Subcutaneous preadipocyte (primary cell): ENCODE measurements around the gene DDX25. TPM values are rescaled to one million over a fixed set of nuclear protein-coding genes. Genes with fewer than 3 reads are reported as not detected.

Source experiments
- total RNA-seq: library from RNA; depleted of rRNA; stranded (reverse); fragments of >200 nt; gene quantifications from 2 replicates; pipeline ENCODE4 v1.2.3, GENCODE V29; 2012

The DDX25 gene
- total RNA-seq: not detected in 2 replicates

GRCh38 chr11:125903711-125904659, at the start of gene DDX25:
Gene DDX25, plus strand, starts transcription at chr11:125904508. Its CDS starts 10 bp downstream, at chr11:125904518.

GRCh38 chr11:125887373-125888324, 16.7 kb upstream of the DDX25 start, which contains the start of gene HYLS1:
Gene HYLS1, plus strand, starts transcription at chr11:125887668. Its CDS starts 11,701 bp downstream, at chr11:125899369.

GRCh38 chr11:125902927-125903710, 1.2 kb upstream of the DDX25 start, which contains the start of gene PUS3:
Gene PUS3, minus strand, starts transcription at chr11:125903206. Its CDS starts 6,922 bp downstream, at chr11:125896284.

GRCh38 chr11:125945797-125946520, 41.7 kb downstream of the DDX25 start, which contains the start of gene VSIG10L2:
Gene VSIG10L2, plus strand, starts transcription at chr11:125946044. Its CDS starts 12 bp downstream, at chr11:125946056.

Other genes starting within 250 kb of the DDX25 start
- not detected in 2 replicates for gene ACRV1, start 223.7 kb upstream of the DDX25 start, total RNA-seq
- not detected in 2 replicates for gene PATE1, start 158.2 kb upstream of the DDX25 start, total RNA-seq
- 0.20 and 0.37 TPM in 2 replicates for gene PATE2, start 125.7 kb upstream of the DDX25 start, total RNA-seq
- not detected in 2 replicates for gene PATE3, start 116.4 kb upstream of the DDX25 start, total RNA-seq
- gene PATE4, start 71.2 kb upstream of the DDX25 start, total RNA-seq: not detected in 2 replicates
- 11.0 and 12.5 TPM in 2 replicates for gene HYLS1, start 16.8 kb upstream of the DDX25 start, total RNA-seq
- gene PUS3, start 1.3 kb upstream of the DDX25 start, total RNA-seq: 11.4 and 11.7 TPM in 2 replicates
- not detected in 2 replicates for gene VSIG10L2, start 41.5 kb downstream of the DDX25 start, total RNA-seq
- gene CDON, start 158.4 kb downstream of the DDX25 start, total RNA-seq: 11.9 and 41.2 TPM in 2 replicates